Stimulated activated naive CD8-positive, alpha-beta T cell treated with anti-CD3 and anti-CD28 coated beads, Interleukin-15, Interleukin-2, amounts not matched to agents 100 U/mL and 50 U/mL, for 24 hours (primary cell): ENCODE measurements around the gene ID2.

ENCODE experiments used
- ATAC-seq: fragments of 150-1000 bp; cut with Tn5 transposase; one replicate; pipeline ENCODE4 v1.10.0; 2021
- DNase-seq: peaks from one replicate; pipeline ENCODE4 v3.0.0; 2021

The ID2 gene

DNA sequence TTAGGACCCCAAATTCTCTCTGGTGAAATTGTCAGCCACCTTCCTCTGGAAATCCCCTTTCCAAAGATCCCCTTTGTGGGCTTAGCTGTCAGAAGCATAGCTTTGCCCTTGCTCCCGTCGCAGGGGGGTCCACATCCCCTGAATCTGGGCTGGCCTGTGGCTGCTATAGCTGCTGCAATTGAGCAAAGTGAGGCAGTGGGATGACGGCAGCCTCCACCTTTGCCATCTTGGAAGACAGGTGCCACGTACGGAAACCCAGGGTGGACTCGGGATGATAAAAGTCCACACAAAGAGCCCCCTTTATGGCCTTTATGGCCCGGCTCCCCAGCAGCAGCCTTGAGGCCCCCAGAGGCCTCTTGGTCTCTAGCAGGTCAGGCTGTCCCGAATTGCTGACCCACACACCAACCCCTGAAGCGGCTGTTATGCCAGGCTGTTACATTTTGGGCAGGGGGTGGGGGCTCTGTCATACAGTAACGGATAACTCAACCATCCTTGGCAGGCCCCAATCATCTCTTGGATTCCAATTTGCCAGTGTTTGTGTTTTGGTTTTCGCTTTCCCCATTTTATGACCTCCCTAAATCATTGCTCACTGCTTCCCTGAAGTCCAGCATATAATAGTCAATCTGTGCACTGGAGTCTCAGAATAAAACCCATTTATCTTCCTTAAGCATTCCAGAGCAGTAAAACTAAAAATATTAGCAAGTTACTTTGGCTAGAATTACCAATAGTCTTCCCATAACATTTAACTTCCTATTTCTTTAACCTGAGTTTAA lies 33.2 kb upstream of the ID2 start:
- DNase-seq (no peak), ATAC-seq (no peak)

DNA sequence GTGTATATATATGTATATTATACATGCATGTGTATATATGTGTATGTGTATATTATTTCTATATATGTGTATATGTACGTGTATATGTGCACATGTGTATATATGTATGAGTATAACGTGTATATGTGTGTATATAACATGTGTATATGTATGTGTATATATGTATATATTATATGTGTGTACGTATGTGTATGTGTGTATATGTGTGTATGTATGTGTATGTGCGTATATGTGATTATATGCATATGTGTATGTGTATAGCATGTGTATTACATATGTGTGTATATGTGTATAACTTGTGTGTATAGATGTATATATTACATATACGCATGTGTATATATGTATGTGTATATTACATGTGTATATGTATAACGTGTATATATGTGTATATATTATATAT lies 32.1 kb upstream of the ID2 start:
- ATAC-seq (no peak), DNase-seq (no peak)

DNA sequence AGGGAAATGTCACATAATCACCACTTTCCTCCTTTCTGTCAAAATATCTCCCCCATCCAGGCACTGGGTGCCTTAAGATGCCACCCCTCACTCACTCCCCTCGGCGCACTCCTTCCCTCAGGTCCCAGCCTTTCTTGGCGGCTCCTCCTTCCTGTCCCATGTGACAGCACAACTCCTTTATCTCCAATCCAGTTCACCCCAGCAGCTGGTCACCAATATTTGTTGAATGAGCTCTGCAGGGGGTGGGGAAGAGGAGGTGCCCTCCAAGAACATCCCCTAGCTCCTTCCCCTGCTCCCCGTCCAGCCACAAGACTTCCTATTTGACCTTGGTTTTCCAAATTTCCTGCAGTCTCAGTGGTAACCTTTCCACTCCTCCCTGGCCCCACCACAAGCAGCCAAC lies 31.6 kb upstream of the ID2 start:
- ATAC-seq: no peak
- DNase-seq: no peak

DNA sequence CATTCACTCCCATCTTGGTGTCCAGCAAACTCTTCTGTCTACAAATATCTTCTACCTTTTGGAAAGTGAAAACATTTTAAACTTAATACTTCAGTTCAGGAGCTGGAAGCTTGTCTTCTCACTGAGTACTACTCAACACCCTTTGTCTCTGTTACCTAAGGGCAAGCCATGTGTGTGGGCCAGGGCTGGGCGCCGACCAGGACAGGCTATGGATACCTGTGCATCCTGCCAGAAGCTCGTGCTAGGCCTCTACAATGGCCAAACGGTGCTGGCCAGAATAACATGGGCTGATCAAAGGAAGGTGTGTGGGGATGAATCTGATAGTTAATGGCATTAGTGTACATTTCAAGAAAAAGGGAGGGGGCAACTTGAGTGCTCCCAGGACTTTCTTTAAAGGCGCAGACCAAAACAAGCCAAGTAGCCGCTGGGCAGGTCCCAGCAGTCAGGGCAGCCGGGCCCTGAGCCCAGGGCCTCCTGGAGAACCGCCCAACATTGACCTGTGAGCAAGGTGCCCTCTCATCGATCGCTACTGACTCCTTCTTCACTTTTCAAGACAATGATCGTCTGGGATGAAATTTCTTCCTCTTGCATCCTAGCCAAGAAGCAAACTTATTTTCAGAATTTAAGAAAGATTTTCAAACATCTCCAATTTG lies 29.0 kb upstream of the ID2 start:
- no peak for ATAC-seq
- DNase-seq: no peak

DNA sequence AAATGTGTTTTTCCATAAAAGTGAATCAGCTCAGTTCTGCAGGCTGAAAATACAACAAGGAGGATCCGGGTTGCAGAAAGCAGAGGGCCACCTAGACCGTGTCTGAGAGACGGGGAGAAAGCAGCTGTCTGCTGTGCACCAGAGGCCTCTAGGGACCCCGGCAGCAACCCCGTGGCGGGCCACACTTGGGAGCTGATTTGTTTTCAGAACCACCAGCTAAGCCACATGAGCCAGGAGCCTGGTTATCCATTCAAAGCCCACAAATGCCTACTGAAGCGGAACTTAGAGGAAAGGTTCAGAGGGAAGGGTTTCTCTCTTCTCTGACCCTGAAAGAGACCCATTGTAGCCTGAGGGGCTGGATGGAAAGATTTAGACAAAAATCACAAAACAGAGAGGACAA lies 28.4 kb upstream of the ID2 start:
- DNase-seq (no peak), ATAC-seq (no peak)

DNA sequence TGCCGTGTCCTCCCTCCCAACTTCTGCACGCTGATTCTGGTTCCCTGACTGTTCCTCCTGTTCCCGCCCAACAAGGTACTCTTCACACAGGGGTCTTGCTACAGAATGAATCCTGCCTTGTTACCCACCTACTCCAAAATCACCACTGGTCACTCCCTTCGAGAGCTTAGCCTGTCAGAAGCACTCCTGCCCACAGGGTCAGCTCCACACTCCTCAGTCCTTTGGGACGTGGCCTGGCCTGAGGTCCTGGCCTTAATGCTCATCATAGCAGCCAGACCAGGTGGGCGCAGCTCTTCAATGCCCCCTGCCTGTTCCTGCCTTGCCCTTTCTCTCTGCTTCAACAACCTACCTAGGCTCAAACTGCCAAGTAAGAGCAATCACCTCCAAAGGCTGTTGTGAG lies 27.8 kb upstream of the ID2 start:
- ATAC-seq (no peak), DNase-seq (no peak)

DNA sequence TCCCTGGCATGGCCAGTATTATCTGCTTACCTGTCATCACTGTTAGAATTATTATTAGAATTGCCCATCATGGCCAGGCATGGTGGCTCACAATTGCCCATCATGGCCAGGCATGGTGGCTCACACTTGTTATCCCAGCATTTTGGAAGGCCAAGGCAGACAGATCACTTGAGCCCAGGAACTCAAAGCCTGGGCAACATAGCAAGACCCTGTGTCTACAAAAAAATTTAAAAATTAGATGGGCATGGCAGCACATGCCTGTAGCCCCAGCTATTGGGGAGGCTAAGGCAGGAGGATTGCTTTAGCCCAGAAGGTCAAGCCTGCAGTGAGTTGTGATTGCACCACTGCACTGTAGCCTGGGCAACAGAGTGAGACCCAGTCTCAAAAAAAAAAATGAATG lies 27.4 kb upstream of the ID2 start:
- DNase-seq: no peak
- no peak for ATAC-seq

DNA sequence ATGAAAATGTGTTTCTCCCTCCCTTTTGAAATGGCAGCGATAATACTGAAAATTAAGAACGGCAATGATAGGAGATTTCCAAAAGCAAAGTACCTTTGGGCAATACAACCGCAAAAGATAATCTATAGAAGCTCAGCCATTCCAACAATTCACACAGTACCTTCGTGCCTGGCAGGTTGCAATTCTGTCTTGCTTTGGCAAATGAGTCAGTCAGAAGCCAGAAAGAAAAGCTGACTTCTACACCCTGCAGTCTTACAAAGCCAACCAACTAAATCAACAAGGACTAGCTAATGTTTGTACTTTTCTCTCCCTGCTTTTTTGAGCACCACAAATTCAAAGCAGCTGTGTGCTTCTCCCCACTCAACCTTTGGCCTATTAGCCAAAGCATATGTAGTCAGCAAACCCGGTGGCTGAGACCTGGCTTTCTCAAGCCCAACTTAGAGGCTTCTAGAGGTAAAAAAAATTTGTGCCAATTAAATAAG lies 25.7 kb upstream of the ID2 start:
- DNase-seq: no peak
- ATAC-seq: no peak

DNA sequence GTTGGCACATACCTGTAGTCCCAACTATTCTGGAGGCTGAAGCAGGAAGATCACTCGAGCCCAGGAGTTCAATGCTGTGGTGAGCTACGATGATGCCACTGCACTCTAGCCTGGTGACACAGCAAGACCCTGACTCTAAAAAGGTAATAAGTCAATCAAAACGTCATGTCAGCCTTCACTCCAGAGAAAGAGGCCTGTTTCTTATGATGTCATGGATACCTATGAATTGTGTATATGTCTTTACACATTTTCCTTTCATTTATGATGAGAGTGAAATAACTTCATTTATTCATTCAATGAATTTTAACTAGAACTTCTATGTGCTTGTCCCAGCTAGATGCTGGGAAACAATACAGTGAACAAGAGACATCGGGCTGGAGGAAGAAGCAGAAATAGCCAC lies 25.0 kb upstream of the ID2 start:
- ATAC-seq (no peak), DNase-seq (no peak)

DNA sequence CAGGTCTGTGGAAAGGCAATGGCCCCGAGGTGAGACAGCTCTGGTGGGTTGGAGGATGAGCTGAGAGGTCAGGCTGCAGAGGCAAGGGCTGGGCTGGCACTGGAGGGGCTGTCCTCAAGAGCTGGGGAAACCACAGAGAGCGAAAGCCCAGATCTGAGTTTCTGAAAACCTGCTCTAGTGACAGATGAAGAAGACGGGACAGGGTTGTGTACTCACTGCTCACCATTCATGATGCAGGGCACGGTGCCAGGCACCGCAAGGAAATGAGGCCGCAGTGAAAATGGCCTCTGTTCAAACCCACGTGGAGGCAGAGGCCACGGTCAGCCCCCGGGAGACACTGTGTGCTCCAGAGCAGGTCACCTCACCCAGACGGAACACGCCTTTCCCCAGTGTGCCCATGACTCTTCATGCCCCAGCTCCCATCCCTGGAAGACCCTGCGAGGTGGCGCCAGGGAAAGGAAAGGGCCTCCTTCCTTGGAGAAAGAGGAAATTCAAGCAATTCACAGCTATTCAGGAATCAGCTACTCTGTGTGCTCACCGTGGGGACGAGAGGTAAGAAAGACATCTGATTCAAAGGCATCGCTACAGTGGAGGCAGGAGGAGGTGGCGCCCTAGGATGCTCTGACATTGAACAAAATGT lies 24.3 kb upstream of the ID2 start:
- DNase-seq (peak; percentile 49), ATAC-seq (peak; percentile 88)

DNA sequence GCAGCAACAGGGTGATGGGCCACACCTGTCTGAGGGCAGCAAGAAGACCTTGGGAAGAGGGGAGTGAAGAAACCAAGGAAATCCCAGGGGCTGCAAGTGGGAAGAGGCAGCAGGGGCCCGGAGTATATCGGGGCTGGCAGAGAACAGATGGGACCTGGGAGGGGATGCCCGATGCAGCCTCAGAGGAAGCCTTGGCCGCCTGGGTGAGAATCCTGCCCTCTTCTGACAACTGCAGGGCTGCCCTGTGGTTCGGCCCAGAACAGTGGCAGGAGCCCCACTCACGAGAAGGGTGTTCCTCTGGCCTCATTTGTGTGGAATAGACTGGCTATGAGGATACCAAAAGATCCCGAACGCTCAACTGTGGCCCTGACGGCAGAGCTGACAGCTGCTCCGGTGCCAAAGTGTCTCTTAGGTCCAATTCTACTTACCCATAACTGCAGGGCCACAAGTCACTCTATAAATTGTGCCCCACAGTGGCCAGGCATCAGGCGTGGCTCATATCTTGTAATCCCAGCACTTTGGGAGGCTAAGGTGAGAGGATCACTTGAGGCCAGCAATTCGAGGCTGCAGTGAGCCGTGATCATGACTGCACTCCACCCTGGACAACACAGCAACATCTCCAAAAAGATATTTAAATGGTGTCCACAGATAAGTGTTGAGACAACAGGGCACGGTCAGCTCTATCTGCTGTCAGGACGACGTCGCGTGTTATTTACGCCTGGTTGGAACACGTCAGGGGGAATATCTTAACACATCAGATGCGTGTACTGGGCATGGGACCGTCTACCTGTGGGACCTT lies 23.6 kb upstream of the ID2 start:
- ATAC-seq (no peak), DNase-seq (no peak)

DNA sequence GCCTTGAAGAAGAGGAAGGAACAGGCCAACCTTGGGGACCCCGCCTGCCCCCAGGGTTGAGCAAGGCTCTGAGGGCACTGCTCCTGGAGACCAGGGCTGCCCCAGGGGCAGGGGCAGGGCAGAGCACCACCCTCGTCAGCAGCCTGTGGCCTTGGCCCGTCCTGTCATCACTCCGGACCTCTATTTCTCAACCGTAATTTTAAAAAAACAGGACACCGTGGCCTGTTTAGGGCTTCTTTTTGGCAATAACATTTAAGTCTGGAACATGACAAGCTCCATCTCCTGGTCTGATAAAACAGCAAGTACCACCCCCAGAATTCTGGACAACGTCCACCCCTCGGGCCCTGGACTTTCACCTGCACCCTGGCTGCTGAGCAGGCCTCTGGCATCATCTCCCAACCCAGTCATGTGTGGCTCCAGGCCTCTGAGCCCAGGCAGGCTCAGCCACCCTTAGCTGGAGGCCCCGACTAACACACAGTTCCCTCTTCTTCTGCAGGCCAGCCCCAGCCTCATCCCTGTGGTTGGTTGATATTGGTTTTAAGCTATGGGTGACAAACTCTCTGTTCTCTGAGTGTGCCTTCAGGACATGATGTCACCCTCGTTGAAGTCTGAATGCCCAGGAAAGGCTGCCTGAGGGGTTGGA lies 22.6 kb upstream of the ID2 start:
- ATAC-seq: no peak

DNA sequence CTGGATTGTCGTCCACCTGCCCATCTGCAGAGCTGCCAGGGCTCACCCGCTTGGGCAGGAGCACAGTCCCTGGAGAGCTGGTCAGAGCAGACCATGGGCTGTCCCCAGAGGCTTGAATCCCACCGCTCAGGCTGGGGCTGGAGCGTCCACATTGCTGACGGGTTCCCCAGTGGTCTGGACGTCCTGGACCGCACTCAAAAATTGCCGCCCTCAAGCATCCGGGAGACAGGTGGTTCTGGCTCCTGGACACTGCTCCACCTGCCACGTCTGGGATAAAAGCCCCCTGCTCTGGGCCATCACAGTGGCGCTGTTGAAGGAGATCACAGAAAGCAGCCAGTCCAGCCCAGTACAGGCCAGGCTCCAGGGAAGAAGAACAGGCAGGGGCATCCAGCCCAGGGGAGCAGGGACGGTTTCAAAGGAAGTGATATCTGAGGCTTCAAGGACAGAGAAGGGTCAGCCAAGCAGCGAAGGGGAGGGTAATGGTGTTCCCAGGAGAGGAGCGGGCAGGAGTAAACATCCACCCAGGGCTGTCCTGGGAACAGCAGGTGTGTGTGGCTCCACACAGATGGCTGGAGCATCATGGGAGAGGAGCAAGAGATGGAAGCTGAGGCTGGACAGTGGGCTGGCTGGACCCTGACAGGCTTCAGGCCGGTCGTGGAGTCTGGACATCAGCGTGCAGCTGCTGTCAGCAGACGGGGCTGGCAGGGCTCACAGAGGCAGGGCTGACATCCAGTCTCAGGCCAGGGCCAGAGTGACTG lies 21.9 kb upstream of the ID2 start:
- ATAC-seq: no peak
- no peak for DNase-seq

More for the DNA sequence above, 22.6 kb upstream of the ID2 start:
- DNase-seq: no peak

DNA sequence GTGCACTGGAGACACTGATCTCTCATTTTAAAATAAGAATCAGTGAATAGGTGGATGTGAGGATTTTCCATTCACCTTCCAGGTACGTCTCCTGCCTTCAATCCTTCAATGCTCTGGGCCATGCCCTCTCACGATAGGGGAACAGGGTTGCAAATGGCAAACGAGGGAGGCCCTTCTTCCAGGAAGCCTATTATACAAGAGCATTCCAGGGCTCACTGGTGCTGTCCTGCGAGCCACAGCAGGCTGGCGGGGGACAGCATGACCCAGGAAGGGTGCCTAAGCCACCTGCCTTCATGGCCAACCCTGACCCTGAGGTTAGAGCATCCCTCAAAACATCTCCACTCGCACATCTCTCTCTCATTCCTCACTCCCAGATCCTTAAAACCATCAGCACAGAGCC lies 20.6 kb upstream of the ID2 start:
- DNase-seq (no peak), ATAC-seq (no peak)

DNA sequence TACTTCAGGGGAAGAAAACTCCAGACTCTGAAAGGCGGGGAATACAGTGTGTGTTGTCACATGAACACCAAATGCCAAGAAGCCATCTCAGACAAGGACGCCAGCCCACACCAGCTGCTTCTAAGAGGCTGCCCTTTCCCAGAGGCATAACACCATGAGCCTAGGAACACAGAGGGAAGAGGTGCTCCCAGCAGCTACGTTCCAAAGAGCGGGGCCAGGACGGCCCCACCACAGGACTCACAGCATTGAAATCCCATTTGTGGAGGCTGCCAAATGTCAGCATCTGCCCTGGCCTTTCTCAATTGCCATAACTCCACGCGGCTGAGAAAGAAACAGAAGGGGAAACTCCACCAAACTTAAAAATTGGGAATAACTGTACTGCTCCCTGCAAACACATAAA lies 20.1 kb upstream of the ID2 start:
- ATAC-seq (no peak), DNase-seq (no peak)

DNA sequence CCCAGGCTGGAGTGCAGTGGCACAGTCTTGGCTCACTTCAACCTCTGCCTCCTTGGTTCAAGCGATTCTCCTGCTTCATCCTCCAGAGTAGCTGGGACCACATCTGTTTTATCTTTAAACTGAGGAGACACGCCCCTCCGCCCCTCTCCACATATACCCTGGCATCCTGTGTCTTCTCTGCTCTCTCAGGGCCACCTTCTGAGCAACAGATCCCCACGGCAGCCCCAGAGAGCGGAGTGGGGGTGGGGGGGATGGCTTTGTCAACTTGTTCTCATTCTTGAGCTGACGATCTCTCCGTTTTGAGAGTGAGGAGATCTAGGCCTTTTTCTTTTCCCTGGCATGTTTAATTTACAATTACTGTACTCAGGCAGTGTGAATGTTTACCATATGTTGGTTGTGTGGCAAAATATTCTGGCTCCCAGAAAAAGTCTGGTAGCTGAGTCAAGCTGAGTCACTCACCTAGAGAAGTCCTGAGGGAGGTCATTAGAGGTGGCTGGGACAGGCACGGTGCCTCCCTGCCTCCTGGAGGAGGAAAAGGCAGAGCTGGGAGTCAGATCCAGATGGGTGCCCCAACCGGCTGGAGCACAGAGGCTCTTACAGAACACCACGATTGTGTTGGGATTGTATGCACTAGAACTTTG lies 19.5 kb upstream of the ID2 start:
- DNase-seq (no peak), ATAC-seq (no peak)

DNA sequence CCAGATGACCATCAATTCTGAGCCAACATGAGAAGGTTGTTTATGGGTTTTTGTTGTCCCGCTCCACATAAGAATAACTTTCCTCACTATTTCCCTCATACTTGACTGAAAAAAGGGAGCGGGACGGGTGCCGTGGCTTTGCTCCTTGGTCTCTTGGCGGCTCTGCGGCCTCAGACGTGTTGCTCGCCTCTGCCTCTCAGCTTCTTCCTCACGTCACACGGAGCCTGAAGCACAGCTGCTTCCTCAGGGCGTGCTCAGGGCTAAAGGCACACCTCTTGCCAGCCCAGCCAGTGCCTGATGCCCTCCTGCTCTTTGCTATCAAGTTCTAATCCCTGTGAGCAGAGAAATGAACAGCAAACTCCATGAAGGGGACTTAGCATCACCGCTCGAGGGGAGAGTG lies 17.9 kb upstream of the ID2 start:
- no peak for ATAC-seq
- DNase-seq: no peak

DNA sequence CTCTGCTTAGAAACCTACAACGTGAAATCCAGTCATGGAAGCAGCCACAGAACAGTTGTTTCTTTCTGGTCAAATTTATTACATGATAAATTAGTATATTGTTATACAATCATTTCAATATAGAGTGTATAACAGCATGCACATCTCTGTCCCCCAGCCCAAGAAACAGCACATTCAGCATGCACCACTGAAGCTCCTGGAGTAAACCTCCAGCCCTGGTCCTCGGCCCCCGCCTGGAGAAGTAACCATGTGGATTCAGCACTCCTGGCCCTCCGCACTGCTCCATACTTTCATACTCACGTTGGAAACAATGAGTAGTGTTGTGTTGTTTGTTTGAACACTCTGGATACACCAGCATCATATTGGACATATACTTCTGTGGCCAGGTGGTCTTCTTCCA lies 15.3 kb upstream of the ID2 start:
- no peak for ATAC-seq
- no peak for DNase-seq

DNA sequence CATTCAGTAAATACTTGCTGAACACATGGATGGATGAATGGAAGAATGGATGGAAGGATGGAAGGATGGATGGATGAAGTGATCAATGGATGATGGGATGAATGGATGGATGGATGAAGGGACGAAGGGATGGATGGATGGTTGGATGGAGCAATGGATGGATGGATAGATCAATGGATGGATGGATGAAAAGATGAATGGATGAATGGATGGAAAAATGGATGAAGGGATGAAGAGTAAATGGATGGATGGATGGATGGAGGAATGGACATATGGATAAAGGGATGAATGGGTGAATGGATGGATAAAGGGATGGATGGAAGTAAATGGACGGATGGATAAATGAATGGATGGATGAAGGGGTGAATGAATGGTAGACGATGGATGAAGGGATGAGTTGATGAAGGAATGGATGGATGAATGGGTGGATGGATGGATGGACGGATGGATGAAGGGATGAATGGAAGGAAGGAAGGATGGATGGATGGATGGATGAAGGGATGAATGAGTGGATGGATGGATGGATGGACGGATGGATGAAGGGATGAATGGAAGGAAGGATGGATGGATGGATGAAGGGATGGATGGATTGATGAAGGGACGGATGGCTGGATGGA lies 13.9 kb upstream of the ID2 start:
- no peak for ATAC-seq
- DNase-seq: no peak

DNA sequence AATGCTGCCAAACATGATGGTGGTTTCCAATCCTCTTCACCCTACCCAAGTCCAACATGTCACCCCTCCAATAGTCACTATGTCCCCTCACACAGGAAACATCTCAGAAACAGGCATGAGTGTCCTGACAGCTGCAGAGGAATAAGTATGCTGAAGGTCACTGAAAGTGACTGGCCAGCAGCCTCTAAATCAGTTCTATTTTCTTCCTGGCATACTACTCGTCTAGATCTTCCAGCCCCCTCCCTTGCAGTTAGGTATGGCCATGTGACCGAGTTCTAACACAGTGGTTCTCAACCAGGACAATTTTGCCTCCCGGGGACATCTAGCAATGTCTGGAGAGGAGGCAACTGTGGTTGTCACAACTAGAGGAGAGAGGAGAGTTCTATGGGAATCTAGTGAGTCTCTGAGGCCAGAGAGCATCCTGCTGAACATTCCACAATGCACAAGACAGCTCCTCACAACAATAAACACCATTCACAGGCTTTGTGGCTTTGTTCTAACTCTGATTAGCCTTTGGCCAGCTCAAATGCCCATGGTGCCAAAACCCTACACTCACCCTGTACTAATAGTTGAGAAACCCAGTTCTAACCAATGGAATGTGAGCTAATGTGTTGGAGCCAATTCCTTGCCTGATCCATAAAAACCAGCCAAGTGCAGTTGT lies 12.6 kb upstream of the ID2 start:
- ATAC-seq: no peak
- DNase-seq: no peak
